Measurements from ENCODE around the gene ST6GALNAC5.

- TF ChIP-seq CTCF (IDR thresholded peaks at IDR 0.05): no peak
- no peak for TF ChIP-seq POLR2AphosphoS5 (IDR thresholded peaks at IDR 0.05)
Measured at GRCh38 chr1:76921590-76921989, 54.3 kb downstream of the ST6GALNAC5 start.

All from esophagus muscularis mucosa (tissue), 3 donors.